ENCODE results near the gene PRKG2. TPM values are rescaled to one million over a fixed set of nuclear protein-coding genes. Genes with fewer than 3 reads are reported as not detected.

PRKG2 gene
- total RNA-seq, 4 donors from 2014 or later: 13.2 to 49.5 (median 34.1) TPM

DNA sequence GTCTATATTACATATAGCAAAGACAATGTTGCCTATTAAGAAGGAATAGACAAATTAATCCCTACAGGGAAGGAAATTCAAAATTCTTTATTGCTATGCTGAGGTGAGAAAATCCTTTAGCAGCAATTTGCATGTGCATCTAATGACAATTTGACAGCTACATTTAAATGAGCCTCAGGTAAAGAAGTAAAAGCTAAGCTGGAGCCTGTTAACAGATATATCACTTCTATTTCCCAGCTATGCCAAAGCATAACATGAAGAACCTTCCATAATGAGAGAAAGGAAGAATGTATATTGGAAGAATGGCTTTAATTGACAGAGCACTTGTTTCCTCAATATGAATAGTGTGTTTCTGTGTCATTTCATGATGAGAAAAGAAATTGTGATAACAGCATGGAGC, 112.9 kb downstream of the PRKG2 start:
- Histone ChIP-seq H3K27ac (no peak overlapping the region), H3K4me1 (no peaks in the 10 kb centered on the region), H3K4me3 (no peak overlapping the region), H3K36me3 (peaks cover 0 to 4% (median 0%) of the 10 kb centered on the region in 3 donors), H3K27me3 (no peaks in the 10 kb centered on the region), H3K9me3 (no peaks in the 10 kb centered on the region)
- TF ChIP-seq POLR2A (IDR thresholded peaks at IDR 0.05): no peak
- TF ChIP-seq, protein P1, sequence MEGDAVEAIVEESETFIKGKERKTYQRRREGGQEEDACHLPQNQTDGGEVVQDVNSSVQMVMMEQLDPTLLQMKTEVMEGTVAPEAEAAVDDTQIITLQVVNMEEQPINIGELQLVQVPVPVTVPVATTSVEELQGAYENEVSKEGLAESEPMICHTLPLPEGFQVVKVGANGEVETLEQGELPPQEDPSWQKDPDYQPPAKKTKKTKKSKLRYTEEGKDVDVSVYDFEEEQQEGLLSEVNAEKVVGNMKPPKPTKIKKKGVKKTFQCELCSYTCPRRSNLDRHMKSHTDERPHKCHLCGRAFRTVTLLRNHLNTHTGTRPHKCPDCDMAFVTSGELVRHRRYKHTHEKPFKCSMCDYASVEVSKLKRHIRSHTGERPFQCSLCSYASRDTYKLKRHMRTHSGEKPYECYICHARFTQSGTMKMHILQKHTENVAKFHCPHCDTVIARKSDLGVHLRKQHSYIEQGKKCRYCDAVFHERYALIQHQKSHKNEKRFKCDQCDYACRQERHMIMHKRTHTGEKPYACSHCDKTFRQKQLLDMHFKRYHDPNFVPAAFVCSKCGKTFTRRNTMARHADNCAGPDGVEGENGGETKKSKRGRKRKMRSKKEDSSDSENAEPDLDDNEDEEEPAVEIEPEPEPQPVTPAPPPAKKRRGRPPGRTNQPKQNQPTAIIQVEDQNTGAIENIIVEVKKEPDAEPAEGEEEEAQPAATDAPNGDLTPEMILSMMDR (IDR thresholded peaks at IDR 0.05): no peak
- no peak for DNase-seq

GRCh38 chr4:81096566-81096965, 118.5 kb downstream of the PRKG2 start:
- no peaks in the 10 kb centered on the region for H3K9me3 ChIP-seq
- no peak overlapping the region for H3K27ac ChIP-seq
- H3K27me3 ChIP-seq: no peaks in the 10 kb centered on the region
- no peaks in the 10 kb centered on the region for H3K4me1 ChIP-seq
- TF ChIP-seq, protein P1 (IDR thresholded peaks at IDR 0.05): no peak
- TF ChIP-seq POLR2A (IDR thresholded peaks at IDR 0.05): no peak
- DNase-seq: no peak
- no peaks in the 10 kb centered on the region for H3K36me3 ChIP-seq
- no peak overlapping the region for H3K4me3 ChIP-seq

DNA sequence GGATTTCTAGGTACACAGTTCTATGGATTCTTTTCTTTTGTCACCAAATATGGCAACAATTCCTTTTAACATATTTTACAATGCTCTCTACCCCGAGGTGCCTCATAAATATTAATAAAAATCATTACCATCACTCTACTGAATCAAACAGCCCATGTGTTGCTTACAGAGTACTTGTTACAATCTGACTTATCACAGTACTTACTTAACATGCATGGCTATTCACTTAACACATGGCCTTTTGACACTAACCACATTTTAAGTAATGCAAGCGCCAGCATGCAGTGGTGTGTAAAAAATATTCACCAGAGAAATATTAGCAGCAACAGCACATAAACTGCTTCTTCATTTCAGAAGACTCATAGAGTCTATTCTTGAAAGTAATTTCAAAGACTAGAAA, 119.6 kb downstream of the PRKG2 start:
- DNase-seq: no peak
- TF ChIP-seq, protein P1 (IDR thresholded peaks at IDR 0.05): no peak
- TF ChIP-seq POLR2A (IDR thresholded peaks at IDR 0.05): no peak
- Histone ChIP-seq H3K4me3 (no peak overlapping the region), H3K4me1 (no peaks in the 10 kb centered on the region), H3K9me3 (no peaks in the 10 kb centered on the region), H3K27me3 (no peaks in the 10 kb centered on the region), H3K27ac (no peak overlapping the region), H3K36me3 (no peaks in the 10 kb centered on the region)

- Histone ChIP-seq H3K27ac (no peak overlapping the region), H3K4me3 (no peak overlapping the region), H3K27me3 (no peaks in the 10 kb centered on the region), H3K4me1 (no peaks in the 10 kb centered on the region), H3K9me3 (no peaks in the 10 kb centered on the region), H3K36me3 (peaks cover 0 to 8% (median 0%) of the 10 kb centered on the region in 3 donors)
- DNase-seq: no peak
- TF ChIP-seq, protein P1 (IDR thresholded peaks at IDR 0.05): no peak
- TF ChIP-seq POLR2A (IDR thresholded peaks at IDR 0.05): no peak
These were observed 121.2 kb downstream of the PRKG2 start for GRCh38 chr4:81093720-81094401.

DNA sequence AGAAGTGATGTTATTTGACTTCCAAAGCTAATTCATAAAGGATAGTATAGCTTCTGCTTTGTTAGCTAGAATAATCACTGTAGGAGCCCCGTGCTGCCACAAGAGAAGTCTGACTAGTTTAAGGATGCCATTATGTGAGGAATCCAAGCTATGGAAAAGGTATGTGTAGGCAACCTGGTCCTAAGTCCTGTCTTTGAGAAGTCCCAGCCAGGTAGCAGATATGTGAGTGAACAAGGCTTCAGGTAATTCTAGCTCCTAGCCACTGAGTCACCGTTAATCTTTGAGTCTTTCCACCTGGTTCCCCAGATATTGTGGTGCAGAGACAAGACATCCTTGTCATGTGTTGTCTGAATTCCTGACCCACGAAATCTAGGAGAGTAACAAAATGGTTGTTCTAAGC, 129.0 kb downstream of the PRKG2 start:
- Histone ChIP-seq H3K36me3 (peaks cover 0 to 8% (median 0%) of the 10 kb centered on the region in 3 donors), H3K27ac (no peak overlapping the region), H3K9me3 (no peaks in the 10 kb centered on the region), H3K27me3 (no peaks in the 10 kb centered on the region), H3K4me3 (no peak overlapping the region), H3K4me1 (no peaks in the 10 kb centered on the region)
- TF ChIP-seq POLR2A (IDR thresholded peaks at IDR 0.05): no peak
- TF ChIP-seq, protein P1 (IDR thresholded peaks at IDR 0.05): no peak
- no peak for DNase-seq
